Activated CD4-positive, alpha-beta T cell treated with anti-CD3 and anti-CD28 coated beads, Interleukin-2, Interleukin-4, amounts not matched to agents 100 ng/mL and 50 ng/mL, durations not matched to agents 16 hours and 8 hours (primary cell): Measurements from ENCODE around the gene TECR.

Source experiments
- DNase-seq: peaks from one replicate; pipeline ENCODE4 v3.0.0-alpha.2; 2020; ENCODE audit warnings: low spot score

The TECR gene

GRCh38 chr19:14510311-14511228 lies 18.8 kb upstream of the TECR start:
- DNase-seq, result no peak

DNA sequence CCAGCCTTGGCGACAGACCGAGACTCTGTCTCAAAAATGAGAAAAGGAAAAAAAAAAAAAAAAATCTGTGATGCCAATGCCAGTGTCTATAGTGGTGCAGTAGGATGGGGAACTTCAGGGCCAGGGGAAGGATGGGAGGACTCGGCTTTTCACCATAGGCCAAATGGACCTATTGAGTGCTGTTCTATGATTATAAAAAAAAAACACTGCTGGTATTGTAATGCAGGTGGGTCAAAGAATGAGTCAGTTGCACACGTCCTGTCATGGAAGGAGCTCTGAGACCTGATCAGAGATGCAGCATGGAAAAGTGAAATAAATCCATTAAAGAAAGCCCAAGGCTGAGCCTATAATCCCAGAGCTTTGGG lies 18.2 kb upstream of the TECR start:
- no peak for DNase-seq

DNA sequence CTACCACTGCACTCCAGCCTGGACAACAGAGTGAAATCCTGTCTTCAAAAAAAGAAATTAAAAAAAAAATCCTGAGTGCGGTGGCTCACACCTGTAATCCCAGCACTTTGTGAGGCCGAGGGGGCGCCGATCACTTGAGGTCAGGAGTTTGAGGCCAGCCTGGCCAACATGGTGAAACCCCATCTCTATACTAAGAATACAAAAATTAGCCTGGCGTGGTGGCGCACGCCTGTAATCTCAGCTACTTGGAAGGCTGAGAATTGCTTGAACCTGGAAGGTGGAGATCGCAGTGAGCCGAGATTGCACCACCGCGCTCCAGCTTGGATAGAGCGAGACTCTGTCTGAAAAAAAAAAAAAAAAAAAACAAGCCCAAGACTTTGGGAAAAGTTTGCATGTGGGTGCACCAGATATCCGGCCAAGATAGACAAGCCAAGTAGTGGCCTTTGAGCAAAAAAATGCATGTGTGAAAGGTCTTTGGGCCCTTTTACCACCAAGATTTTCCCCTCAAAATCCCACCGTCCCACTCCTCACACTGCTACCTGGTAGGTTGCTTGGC lies 16.9 kb upstream of the TECR start:
- no peak for DNase-seq

GRCh38 chr19:14514215-14514863 lies 15.1 kb upstream of the TECR start:
- no peak for DNase-seq

DNA sequence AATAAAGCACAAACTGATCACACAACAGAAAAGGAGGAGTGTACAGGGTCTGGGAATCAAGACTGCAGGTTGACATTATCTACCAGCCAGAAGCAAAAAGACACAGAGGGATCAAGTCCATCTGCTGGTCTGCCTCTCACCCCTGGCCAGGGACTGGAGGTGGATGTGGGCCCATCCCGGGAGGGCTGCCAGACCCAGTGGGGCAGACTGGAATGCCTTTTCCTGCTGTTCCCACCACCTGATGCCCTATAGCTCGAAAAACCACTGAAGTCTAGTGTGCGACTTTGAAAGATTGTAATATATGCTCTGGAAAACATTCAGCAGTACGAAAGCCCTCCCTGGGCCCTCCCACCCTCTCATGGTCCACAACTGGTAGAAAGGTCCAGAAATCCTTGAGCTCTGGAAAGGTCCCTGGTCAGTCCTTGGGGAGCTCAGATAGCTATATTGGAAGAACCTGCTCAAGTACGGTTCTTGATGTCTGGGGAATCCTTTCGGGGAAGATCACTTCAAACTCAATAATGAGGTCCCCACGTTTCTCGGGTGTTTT lies 13.8 kb upstream of the TECR start:
- DNase-seq, result no peak

GRCh38 chr19:14516048-14516534 lies 13.3 kb upstream of the TECR start:
- DNase-seq, result no peak

GRCh38 chr19:14516746-14517438 lies 12.5 kb upstream of the TECR start:
- no peak for DNase-seq

GRCh38 chr19:14517446-14517839 lies 12.0 kb upstream of the TECR start:
- no peak for DNase-seq

- peak; percentile 70 for DNase-seq
Observed at GRCh38 chr19:14517840-14518505, 11.4 kb upstream of the TECR start, which contains the start of gene DNAJB1. DNAJB1 (minus strand) TSS chr19:14518397; CDS start chr19:14518349, 48 bp downstream.

- no peak for DNase-seq
Observed at GRCh38 chr19:14519245-14519859, 10.0 kb upstream of the TECR start.

- no peak for DNase-seq
Observed at GRCh38 chr19:14519860-14520407, 9.5 kb upstream of the TECR start.

- no peak for DNase-seq
Observed at GRCh38 chr19:14520543-14520942, 8.9 kb upstream of the TECR start.

DNA sequence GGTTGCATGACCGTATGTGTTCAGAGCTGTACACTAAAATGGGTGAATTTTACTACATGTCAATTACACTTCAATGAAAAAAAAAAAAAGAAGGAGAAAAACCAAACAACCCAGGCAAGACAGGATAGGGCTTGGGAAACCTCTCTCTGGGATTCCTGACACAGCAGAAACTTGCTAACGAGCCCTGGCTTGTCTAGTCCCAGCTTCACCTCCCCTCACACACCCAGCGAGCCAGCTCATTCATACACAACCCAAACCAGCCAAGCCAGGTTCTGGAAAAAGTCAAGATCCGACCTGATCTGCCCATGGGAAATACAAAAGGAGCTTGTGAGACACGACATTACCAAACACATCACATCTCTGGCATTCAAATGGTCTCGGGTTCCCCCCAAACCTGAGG lies 3.7 kb upstream of the TECR start:
- DNase-seq, result no peak

GRCh38 chr19:14526423-14526822 lies 3.0 kb upstream of the TECR start:
- no peak for DNase-seq

DNA sequence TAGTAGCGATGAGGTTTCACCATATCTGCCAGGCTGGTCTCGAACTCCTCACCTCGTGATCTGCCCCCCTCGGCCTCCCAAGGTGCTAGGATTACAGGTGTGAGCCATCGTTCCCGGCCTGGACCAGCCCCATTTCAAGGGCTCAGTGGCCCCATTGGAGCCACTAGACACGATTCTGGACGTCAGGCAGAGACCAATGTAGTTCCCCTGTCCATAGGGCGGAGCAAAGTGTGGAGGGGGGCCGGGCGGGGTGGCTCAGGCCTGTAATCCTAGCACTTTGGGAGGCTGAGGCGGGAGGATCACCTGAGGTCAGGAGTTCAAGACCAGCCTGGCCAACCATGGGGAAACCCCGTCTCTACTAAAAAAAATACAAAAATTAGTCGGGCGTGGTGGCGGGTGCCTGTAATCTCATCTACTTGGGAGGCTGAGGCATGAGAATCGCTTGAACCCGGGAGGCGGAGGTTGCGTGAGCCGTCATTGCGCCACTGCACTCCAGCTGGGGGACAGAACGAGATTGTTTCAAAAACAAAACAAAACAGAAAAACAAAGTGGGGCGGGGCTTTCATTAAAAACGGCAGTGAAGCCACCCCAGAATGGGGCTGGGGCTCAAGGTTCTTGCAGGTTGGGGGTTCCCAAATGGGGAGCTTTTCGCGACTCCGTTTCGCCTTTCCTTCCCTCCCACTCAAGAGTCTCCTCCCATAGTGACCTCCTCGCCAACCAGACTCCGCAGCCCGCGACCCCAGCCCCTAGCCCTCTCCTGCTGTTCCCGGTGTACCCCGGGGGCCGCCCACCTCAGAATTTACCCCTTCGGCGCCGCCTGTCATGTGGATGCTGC lies 758 bp upstream of the TECR start:
- no peak for DNase-seq

DNA sequence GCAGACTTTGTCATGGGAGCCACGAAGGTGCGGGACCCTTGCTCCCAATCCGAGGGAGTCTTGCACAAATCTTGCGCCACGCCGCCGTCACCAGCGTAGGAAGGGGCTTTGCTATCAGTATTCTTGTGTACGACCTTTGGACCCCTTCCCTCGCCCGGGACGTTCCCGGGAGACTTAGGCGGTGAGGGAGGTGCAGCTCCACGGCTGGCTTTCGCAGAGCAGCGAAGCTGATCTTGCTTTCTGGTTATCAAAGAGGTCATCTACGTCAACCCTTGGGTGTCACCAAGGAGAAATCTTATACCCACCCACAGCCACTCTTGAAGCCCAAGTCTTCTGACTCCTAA lies 583 bp downstream of the TECR start:
- DNase-seq, result no peak

DNA sequence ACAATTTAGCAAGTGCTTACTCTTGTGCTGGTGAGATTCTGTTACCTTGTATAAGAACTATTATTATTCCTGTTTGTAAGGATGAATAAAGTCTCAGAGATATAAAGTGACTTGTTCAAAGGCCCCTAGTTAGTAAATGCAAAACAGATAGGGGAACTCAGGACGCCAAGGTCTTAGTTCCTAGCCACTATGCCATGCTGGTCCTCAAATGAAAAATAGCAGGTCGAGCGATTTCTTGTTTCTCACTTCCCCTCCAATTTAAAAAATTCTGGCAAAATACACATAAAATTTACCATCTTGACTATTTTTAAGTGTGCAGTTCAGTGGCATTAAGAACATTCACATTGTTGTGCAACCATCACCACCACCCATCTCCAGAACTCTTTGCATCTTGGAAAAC lies 1.1 kb downstream of the TECR start:
- DNase-seq, result no peak

DNA sequence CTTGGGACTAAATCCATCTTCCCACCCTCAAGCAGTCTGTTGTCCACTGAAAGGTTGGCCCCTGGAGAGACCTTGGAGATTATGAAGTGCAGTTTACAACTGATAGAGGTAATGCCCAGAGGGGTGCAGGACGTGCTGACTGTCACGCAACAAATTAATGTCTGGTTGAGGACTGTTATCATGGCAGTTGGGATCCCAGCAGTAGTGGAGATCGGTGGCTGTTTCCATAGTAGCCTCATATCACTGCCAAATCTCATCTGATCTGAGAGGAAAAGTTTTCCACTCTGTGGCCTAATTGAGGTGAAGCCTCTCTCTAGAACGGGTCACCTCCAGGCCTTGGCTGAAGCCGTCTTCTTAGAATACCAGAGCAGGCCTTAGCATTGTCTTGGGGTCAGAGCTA lies 4.1 kb downstream of the TECR start:
- DNase-seq, result no peak

- peak; percentile 54 for DNase-seq
Observed at GRCh38 chr19:14536926-14537692, 7.7 kb downstream of the TECR start.
